Endothelial cell of umbilical vein (primary cell): Measurements from ENCODE around the gene ADRA2C.

Experiments used
- POLR2A ChIP-seq: IDR thresholded peaks from 2 replicates; pipeline ENCODE4 v1.6.1; 2012; ENCODE audit warnings: low read depth, mild to moderate bottlenecking, control low read depth, low read length
- POLR2AphosphoS5 ChIP-seq: IDR thresholded peaks from 2 replicates; pipeline ENCODE4 v1.6.1; 2012; ENCODE audit warnings: low read depth, mild to moderate bottlenecking, control low read depth, low read length, moderate library complexity; ENCODE audit not compliant: insufficient read depth
- TF ChIP-seq, protein P1 (sequence below), 2 donors: IDR thresholded peaks; 1 replicate in 1 of 2; 2 replicates in 1 of 2; pipeline ENCODE4 v1.5.1; 2011; ENCODE audit warnings: low read length in 2 of 2, mild to moderate bottlenecking in 2 of 2, moderate library complexity in 2 of 2, control low read depth in 1 of 2, inconsistent platforms in 1 of 2, low read depth in 1 of 2; ENCODE audit not compliant: insufficient read depth in 1 of 2; ENCODE audit errors: extremely low read depth in 1 of 2

DNA sequence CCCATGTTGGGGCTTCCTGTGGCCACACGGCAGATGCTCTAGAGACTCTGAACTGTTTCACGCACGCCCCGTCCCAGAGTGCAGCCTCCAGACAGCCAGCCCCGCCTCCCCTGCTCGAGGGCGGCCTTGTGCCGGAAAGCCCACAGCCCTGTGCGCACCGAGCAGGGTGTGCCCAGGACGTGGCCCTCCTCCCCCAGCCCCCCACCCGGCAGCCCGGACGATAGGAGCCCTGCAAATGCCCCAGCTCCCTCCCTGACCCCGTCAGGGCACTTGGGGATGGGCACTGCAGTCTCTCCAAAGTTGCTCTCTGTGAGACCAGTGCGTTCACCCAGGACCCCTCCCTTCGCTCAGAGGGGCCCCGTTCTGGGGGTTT, 37.3 kb downstream of the ADRA2C start:
- TF ChIP-seq, protein P1, sequence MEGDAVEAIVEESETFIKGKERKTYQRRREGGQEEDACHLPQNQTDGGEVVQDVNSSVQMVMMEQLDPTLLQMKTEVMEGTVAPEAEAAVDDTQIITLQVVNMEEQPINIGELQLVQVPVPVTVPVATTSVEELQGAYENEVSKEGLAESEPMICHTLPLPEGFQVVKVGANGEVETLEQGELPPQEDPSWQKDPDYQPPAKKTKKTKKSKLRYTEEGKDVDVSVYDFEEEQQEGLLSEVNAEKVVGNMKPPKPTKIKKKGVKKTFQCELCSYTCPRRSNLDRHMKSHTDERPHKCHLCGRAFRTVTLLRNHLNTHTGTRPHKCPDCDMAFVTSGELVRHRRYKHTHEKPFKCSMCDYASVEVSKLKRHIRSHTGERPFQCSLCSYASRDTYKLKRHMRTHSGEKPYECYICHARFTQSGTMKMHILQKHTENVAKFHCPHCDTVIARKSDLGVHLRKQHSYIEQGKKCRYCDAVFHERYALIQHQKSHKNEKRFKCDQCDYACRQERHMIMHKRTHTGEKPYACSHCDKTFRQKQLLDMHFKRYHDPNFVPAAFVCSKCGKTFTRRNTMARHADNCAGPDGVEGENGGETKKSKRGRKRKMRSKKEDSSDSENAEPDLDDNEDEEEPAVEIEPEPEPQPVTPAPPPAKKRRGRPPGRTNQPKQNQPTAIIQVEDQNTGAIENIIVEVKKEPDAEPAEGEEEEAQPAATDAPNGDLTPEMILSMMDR (IDR thresholded peaks at IDR 0.05; ENCODE audit: extremely low read depth in 1 of 2, insufficient read depth in 1 of 2, low read depth in 1 of 2, low read length in 2 of 2) = no peak
- TF ChIP-seq POLR2A (no peak), POLR2AphosphoS5 (no peak)
